Astrocyte (in vitro differentiated cells and primary cell): ENCODE measurements around the gene CPZ. TPM values are rescaled to one million over a fixed set of nuclear protein-coding genes. Genes with fewer than 3 reads are reported as not detected.

Experiments
- DNase-seq: peaks from one replicate; pipeline ENCODE4 v3.0.0-alpha.2; 2010; ENCODE audit warnings: low read depth
- FAIRE-seq: peaks from 2 replicates; lab custom pipeline; 2011; peaks lifted over from hg19 to GRCh38; lab: Jason Lieb, UNC
- H2AFZ ChIP-seq: 2 replicates; pipeline ENCODE4 v1.6.0; 2012; ENCODE audit warnings: low read depth, low read length, inconsistent platforms
- H3K27ac ChIP-seq: 2 replicates; pipeline ENCODE4 v1.5.1; 2011; ENCODE audit warnings: low read depth, low read length, inconsistent platforms
- H3K27me3 ChIP-seq: 2 replicates; pipeline ENCODE4 v1.6.0; 2011; ENCODE audit warnings: low read length, inconsistent platforms; ENCODE audit not compliant: insufficient read depth
- H3K36me3 ChIP-seq: 2 replicates; pipeline ENCODE4 v1.5.1; 2011; ENCODE audit warnings: low read length, inconsistent platforms; ENCODE audit not compliant: insufficient read depth
- H3K4me1 ChIP-seq: 2 replicates; pipeline ENCODE4 v1.5.1; 2011; ENCODE audit warnings: low read length, inconsistent platforms; ENCODE audit not compliant: insufficient read depth
- H3K4me2 ChIP-seq: 2 replicates; pipeline ENCODE4 v1.6.0; 2012; ENCODE audit warnings: low read length, inconsistent platforms
- H3K4me3 ChIP-seq: 2 replicates; pipeline ENCODE4 v1.5.1; 2011; ENCODE audit warnings: low read depth, mild to moderate bottlenecking, low read length, inconsistent platforms; ENCODE audit not compliant: insufficient read depth
- H3K79me2 ChIP-seq: 2 replicates; pipeline ENCODE4 v1.6.0; 2012; ENCODE audit warnings: mild to moderate bottlenecking, low read length, inconsistent platforms; ENCODE audit not compliant: insufficient read depth
- H3K9ac ChIP-seq: 2 replicates; pipeline ENCODE4 v1.6.0; 2012; ENCODE audit warnings: mild to moderate bottlenecking, low read length, inconsistent platforms
- H3K9me3 ChIP-seq: 2 replicates; pipeline ENCODE4 v1.5.1; 2012; ENCODE audit warnings: low read depth, mild to moderate bottlenecking, low read length, inconsistent platforms; ENCODE audit not compliant: insufficient read depth
- H4K20me1 ChIP-seq: 2 replicates; pipeline ENCODE4 v1.6.0; 2012; ENCODE audit warnings: low read length, inconsistent platforms; ENCODE audit not compliant: insufficient read depth
- H3K27ac Mint-ChIP-seq: one replicate; pipeline ENCODE4 v1.8.0; 2021; ENCODE audit warnings: mild to moderate bottlenecking, mixed read lengths; ENCODE audit not compliant: unreplicated experiment
- H3K27me3 Mint-ChIP-seq: one replicate; pipeline ENCODE4 v1.8.0; 2021; ENCODE audit warnings: low read depth, mixed read lengths; ENCODE audit not compliant: unreplicated experiment
- H3K36me3 Mint-ChIP-seq: one replicate; pipeline ENCODE4 v1.8.0; 2021; ENCODE audit warnings: low read depth, mixed read lengths; ENCODE audit not compliant: unreplicated experiment
- H3K4me1 Mint-ChIP-seq: one replicate; pipeline ENCODE4 v1.8.0; 2021; ENCODE audit warnings: low read depth, mixed read lengths; ENCODE audit not compliant: unreplicated experiment
- H3K4me3 Mint-ChIP-seq: one replicate; pipeline ENCODE4 v1.8.0; 2021; ENCODE audit warnings: mild to moderate bottlenecking, moderate library complexity, mixed read lengths; ENCODE audit not compliant: unreplicated experiment
- H3K9me3 Mint-ChIP-seq: one replicate; pipeline ENCODE4 v1.8.0; 2021; ENCODE audit warnings: mild to moderate bottlenecking, mixed read lengths; ENCODE audit not compliant: unreplicated experiment
- CTCF ChIP-seq: IDR thresholded peaks from 2 replicates; pipeline ENCODE4 v1.5.1; 2011; ENCODE audit warnings: low read depth, mild to moderate bottlenecking, inconsistent platforms, low read length, moderate library complexity; ENCODE audit not compliant: insufficient read depth
- EZH2 ChIP-seq: IDR thresholded peaks from 2 replicates; pipeline ENCODE4 v1.6.1; 2012; ENCODE audit warnings: mild to moderate bottlenecking, low read length, inconsistent platforms; ENCODE audit not compliant: insufficient read depth
- total RNA-seq: library from RNA; stranded (reverse); gene quantifications from 2 replicates; pipeline ENCODE4 v1.2.1, GENCODE V29; 2021

CPZ gene
- total RNA-seq, 1 donor from 2014 or later: 6.3 TPM

- H3K27ac Mint-ChIP-seq: no peak overlapping the region
- peaks cover 8% of the 10 kb centered on the region for H3K4me1 ChIP-seq
- no peaks in the 10 kb centered on the region for H3K36me3 ChIP-seq
- no peak overlapping the region for H3K4me3 Mint-ChIP-seq
- H3K4me3 ChIP-seq: no peak overlapping the region
- H3K27me3 Mint-ChIP-seq: peaks cover 16% of the 10 kb centered on the region
- no peak overlapping the region for H2AFZ ChIP-seq
- no peaks in the 10 kb centered on the region for H3K9me3 ChIP-seq
- H3K9ac ChIP-seq: no peak overlapping the region
- H3K36me3 Mint-ChIP-seq: no peaks in the 10 kb centered on the region
- FAIRE-seq (no peak), DNase-seq (no peak)
- no peak overlapping the region for H3K4me2 ChIP-seq
- H3K9me3 Mint-ChIP-seq: no peaks in the 10 kb centered on the region
- TF ChIP-seq CTCF: no peak
- no peak for TF ChIP-seq EZH2
- peaks cover 5% of the 10 kb centered on the region for H3K4me1 Mint-ChIP-seq
- H3K79me2 ChIP-seq: no peaks in the 10 kb centered on the region
- H3K27me3 ChIP-seq: no peaks in the 10 kb centered on the region
- no peaks in the 10 kb centered on the region for H4K20me1 ChIP-seq
- H3K27ac ChIP-seq: no peak overlapping the region
Measured at GRCh38 chr4:8557151-8558076, 35.2 kb upstream of the CPZ start.

- peak; percentile 37 for DNase-seq
- H3K36me3 ChIP-seq: no peaks in the 10 kb centered on the region
- H3K9me3 ChIP-seq: no peaks in the 10 kb centered on the region
- no peaks in the 10 kb centered on the region for H3K27me3 ChIP-seq
- Mint-ChIP-seq H3K27me3 (peaks cover 14% of the 10 kb centered on the region), H3K36me3 (no peaks in the 10 kb centered on the region), H3K4me1 (peaks cover 5% of the 10 kb centered on the region), H3K27ac (no peak overlapping the region), H3K9me3 (no peaks in the 10 kb centered on the region), H3K4me3 (no peak overlapping the region)
- no peak overlapping the region for H2AFZ ChIP-seq
- no peaks in the 10 kb centered on the region for H4K20me1 ChIP-seq
- no peak overlapping the region for H3K4me2 ChIP-seq
- FAIRE-seq: no peak
- TF ChIP-seq EZH2 (no peak), CTCF (no peak)
- peaks cover 8% of the 10 kb centered on the region for H3K4me1 ChIP-seq
- no peaks in the 10 kb centered on the region for H3K79me2 ChIP-seq
- no peak overlapping the region for H3K27ac ChIP-seq
- H3K4me3 ChIP-seq: no peak overlapping the region
- H3K9ac ChIP-seq: no peak overlapping the region
Measured at GRCh38 chr4:8558080-8558960, 34.2 kb upstream of the CPZ start.
